H1 (cell line): ENCODE results near the gene WIPI1. TPM values are rescaled to one million over a fixed set of nuclear protein-coding genes. Genes with fewer than 3 reads are reported as not detected.

Experiments
- ATF3 ChIP-seq: IDR thresholded peaks from 2 replicates; pipeline ENCODE4 v1.6.1; 2011; ENCODE audit warnings: low read depth, mild to moderate bottlenecking, low read length; ENCODE audit not compliant: insufficient read depth
- CEBPB ChIP-seq: IDR thresholded peaks from 2 replicates; pipeline ENCODE4 v1.6.1; 2012; ENCODE audit warnings: low read depth, low read length
- CHD7 ChIP-seq: fragments of 300-600 bp; sonication (generic); IDR thresholded peaks from 2 replicates; pipeline ENCODE4 v1.7.1; 2012; ENCODE audit warnings: low read length, moderate library complexity, mild to moderate bottlenecking, inconsistent platforms; ENCODE audit not compliant: insufficient replicate concordance
- KDM4A ChIP-seq: IDR thresholded peaks from one replicate; pipeline ENCODE4 v1.7.1; 2012; ENCODE audit warnings: low read depth, mild to moderate bottlenecking, moderate library complexity, low read length, inconsistent platforms; ENCODE audit not compliant: severe bottlenecking
- SIN3A ChIP-seq, 2 experiments: IDR thresholded peaks in 1 of 2; conservative IDR thresholded peaks in 1 of 2; 2 replicates each; pipeline ENCODE4 v1.6.1; 2011 to 2012; ENCODE audit warnings: low read length in 2 of 2, improper control_type of control experiment in 1 of 2, low read depth in 1 of 2, mild to moderate bottlenecking in 1 of 2
- SIRT6 ChIP-seq: IDR thresholded peaks from one replicate; pipeline ENCODE4 v1.7.1; 2012; ENCODE audit warnings: low read length, inconsistent platforms
- polyA plus RNA-seq, 7 experiments: library from polyadenylated mRNA; depleted of rRNA in 3 of 7; stranded (reverse) in 5 of 7; unstranded in 2 of 7; fragments of >200 nt in 5 of 7; fragments of 200-250 nt in 2 of 7; gene quantifications; 1 replicate in 5 of 7; 2 replicates in 1 of 7; 4 replicates in 1 of 7; pipeline versions ENCODE4 v1.2.1 to v1.2.3, GENCODE V29; 2011 to 2013; ENCODE audit warnings: missing spikeins in 2 of 7, mixed read lengths in 2 of 7
- total RNA-seq: library from RNA; stranded (reverse); fragmentation: NEBNext Ultra II Directional; extraction: Animal tissue kit (Norgen Biotek cat#: 25700); gene quantifications from 2 replicates; pipeline ENCODE4 v1.2.1, GENCODE V29; 2021

Gene WIPI1
- total and polyA plus RNA-seq, 2 of the 8 experiments (the other 6 are each of a cell fraction or from before 2014, with no cell fraction given) = 16.6 to 17.4 TPM

GRCh38 chr17:68400404-68400735, 56.9 kb downstream of the WIPI1 start (continued):
- TF ChIP-seq CHD7 (no peak), ATF3 (no peak), SIN3A (conservative IDR thresholded peaks at IDR 0.05 in 1 of 2, IDR thresholded peaks at IDR 0.05 in 1 of 2; ENCODE audit: low read depth in 1 of 2, low read length in 2 of 2) (no peak), CEBPB (no peak), SIRT6 (no peak), KDM4A (no peak)
